SH-SY5Y (cell line): ENCODE results near the gene SETD1A.

ENCODE experiments used
- GATA2 ChIP-seq: IDR thresholded peaks from 2 replicates; pipeline ENCODE4 v1.6.1; 2011; ENCODE audit warnings: mild to moderate bottlenecking, low read depth, low read length
- GATA3 ChIP-seq: IDR thresholded peaks from 2 replicates; pipeline ENCODE4 v1.6.1; 2011; ENCODE audit warnings: low read depth, mild to moderate bottlenecking, low read length, moderate library complexity

DNA sequence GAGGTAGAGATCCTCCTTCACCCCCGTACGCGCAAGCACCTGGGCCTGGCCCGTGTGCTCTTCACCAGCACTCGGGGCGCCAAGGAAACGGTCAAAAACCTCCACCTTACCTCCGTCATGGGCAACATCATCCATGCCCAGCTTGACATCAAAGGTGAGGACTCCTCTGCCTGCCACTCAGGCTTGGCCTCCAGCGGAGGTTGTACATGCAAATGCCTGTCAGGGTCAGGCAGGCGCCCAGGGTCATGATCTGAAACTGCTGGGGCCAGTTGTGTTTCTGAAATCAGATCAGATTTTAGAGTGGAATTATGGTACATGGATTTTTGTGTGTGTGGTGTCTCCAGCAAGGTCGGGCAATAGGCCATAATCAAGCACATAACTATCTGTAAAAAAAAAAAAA, 3.8 kb downstream of the SETD1A start:
- TF ChIP-seq GATA3 (no peak), GATA2 (no peak)
